ENCODE results near the gene S100Z.

S100Z gene

GRCh38 chr5:76918539-76918938 is 68.7 kb downstream of the S100Z start:
- H3K4me3 ChIP-seq (ENCODE audit: low read depth, low read length) = no peak overlapping the region
- TF ChIP-seq, protein P1, sequence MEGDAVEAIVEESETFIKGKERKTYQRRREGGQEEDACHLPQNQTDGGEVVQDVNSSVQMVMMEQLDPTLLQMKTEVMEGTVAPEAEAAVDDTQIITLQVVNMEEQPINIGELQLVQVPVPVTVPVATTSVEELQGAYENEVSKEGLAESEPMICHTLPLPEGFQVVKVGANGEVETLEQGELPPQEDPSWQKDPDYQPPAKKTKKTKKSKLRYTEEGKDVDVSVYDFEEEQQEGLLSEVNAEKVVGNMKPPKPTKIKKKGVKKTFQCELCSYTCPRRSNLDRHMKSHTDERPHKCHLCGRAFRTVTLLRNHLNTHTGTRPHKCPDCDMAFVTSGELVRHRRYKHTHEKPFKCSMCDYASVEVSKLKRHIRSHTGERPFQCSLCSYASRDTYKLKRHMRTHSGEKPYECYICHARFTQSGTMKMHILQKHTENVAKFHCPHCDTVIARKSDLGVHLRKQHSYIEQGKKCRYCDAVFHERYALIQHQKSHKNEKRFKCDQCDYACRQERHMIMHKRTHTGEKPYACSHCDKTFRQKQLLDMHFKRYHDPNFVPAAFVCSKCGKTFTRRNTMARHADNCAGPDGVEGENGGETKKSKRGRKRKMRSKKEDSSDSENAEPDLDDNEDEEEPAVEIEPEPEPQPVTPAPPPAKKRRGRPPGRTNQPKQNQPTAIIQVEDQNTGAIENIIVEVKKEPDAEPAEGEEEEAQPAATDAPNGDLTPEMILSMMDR (IDR thresholded peaks at IDR 0.05; ENCODE audit: control insufficient read depth, extremely low read depth, insufficient read depth) = no peak
- DNase-seq (ENCODE audit: low read depth) = no peak

DNA sequence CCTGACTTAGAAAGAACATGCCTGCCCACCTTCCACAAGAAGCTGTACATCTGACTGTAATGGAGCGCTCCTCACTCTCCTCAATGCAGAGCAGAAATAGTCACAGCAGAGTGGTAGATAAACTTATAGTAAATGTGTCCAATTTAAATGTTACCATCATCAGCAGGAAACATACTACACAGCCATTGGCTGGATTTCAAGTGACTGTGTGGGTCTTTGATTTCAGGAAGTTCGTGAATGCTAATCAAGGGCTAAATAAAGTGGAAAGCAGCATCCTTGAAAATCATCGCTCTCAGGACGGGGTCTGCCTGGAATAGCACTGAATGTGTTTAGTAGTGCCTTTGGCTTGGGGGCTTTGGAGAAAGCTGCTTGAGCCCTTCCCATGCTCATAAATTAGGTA is 70.7 kb downstream of the S100Z start:
- no peak for DNase-seq (ENCODE audit: low read depth)
- no peak overlapping the region for H3K4me3 ChIP-seq (ENCODE audit: low read depth, low read length)
- TF ChIP-seq, protein P1 (IDR thresholded peaks at IDR 0.05; ENCODE audit: control insufficient read depth, extremely low read depth, insufficient read depth) = no peak

GRCh38 chr5:76926329-76927105 is 76.7 kb downstream of the S100Z start:
- H3K4me3 ChIP-seq (ENCODE audit: low read depth, low read length) = no peak overlapping the region
- DNase-seq (ENCODE audit: low read depth) = peak; percentile 63
- TF ChIP-seq, protein P1 (IDR thresholded peaks at IDR 0.05; ENCODE audit: control insufficient read depth, extremely low read depth, insufficient read depth) = no peak

DNA sequence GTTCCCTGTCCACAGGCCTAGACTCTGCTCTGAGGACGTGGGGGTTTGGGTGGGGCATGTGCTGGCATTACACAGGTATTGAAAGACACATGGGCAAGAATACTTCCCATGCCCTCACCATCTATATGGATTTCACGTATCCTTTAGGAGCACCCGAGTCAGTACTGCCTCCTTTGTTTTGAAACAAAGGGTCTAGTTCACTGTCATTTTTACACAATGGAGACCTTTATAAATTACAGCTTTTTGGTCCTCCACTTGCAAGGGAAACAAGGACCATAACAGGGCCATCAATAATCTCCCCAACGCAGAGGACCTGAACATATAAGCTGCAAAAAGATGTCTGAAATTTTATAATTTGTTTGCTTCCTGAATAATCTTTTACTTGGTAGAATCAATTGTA is 78.1 kb downstream of the S100Z start:
- TF ChIP-seq, protein P1 (IDR thresholded peaks at IDR 0.05; ENCODE audit: control insufficient read depth, extremely low read depth, insufficient read depth) = no peak
- no peak for DNase-seq (ENCODE audit: low read depth)
- no peak overlapping the region for H3K4me3 ChIP-seq (ENCODE audit: low read depth, low read length)

GRCh38 chr5:76930083-76930482 is 80.3 kb downstream of the S100Z start:
- no peak for DNase-seq (ENCODE audit: low read depth)
- TF ChIP-seq, protein P1 (IDR thresholded peaks at IDR 0.05; ENCODE audit: control insufficient read depth, extremely low read depth, insufficient read depth) = no peak
- H3K4me3 ChIP-seq (ENCODE audit: low read depth, low read length) = no peak overlapping the region

DNA sequence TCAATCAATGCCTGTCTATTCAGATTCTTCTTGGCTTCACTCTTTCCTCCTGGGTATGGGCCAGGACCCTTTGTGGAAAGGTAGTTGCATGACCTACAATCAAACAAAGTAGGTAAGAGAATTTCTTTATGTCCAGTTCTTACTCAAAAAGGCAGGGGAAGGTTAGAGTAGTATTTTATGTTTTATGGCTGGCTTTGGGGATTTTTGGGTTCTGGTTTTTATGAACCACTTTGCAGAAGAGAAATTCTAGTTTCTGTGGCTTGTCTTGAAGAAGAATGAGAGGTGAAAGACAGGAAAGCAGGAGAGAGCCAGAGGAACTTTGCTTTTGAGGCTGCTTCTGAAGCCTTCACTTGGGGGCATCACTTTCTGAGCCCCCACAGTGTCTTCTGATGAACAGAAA is 88.4 kb downstream of the S100Z start:
- DNase-seq (ENCODE audit: low read depth) = no peak
- TF ChIP-seq, protein P1 (IDR thresholded peaks at IDR 0.05; ENCODE audit: control insufficient read depth, extremely low read depth, insufficient read depth) = no peak
- no peak overlapping the region for H3K4me3 ChIP-seq (ENCODE audit: low read depth, low read length)

DNA sequence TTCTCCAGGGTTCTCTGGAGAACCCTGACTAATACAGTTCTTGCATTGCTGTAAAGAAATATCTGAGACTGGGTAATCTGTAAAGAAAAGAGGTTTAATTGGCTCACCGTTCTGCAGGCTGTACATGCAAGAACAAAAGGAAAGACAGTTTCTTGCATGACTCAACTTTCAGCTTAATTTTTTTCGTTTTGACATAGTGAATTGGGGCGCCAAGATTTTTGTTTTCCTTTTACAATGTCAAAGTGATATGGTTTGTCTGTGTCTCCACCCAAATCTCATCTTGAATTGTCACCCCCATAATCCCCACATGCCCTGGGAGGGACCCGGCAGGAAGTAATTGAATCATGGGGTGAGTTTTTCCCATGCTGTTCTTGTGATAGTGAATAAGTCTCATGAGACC is 91.2 kb downstream of the S100Z start:
- no peak overlapping the region for H3K4me3 ChIP-seq (ENCODE audit: low read depth, low read length)
- TF ChIP-seq, protein P1 (IDR thresholded peaks at IDR 0.05; ENCODE audit: control insufficient read depth, extremely low read depth, insufficient read depth) = no peak
- DNase-seq (ENCODE audit: low read depth) = no peak
